Measurements from ENCODE around the gene OR4D11.
"Not testable (repeated sequence)": the region's sequence is repeated elsewhere in the genome, so short reads cannot be mapped to it uniquely, and the experiment has no call there.

Gene OR4D11

GRCh38 chr11:59503276-59503675, at the start of gene OR4D11:
Gene OR4D11 (plus strand): TSS chr11:59503576. CDS start chr11:59503576, 0 bp downstream.
- no peak for DNase-seq (ENCODE audit: low read depth in 2 of 2)

- no peak for DNase-seq (ENCODE audit: low read depth in 2 of 2)
Measured at GRCh38 chr11:59456661-59457060, 46.7 kb upstream of the OR4D11 start, which contains the start of gene OR4D6. Gene OR4D6 (plus strand): TSS chr11:59456961. CDS start chr11:59456961, 0 bp downstream.

GRCh38 chr11:59459916-59460315, 43.5 kb upstream of the OR4D11 start:
- DNase-seq (ENCODE audit: low read depth in 2 of 2) = no peak

GRCh38 chr11:59463190-59463641, 40.2 kb upstream of the OR4D11 start:
- DNase-seq (ENCODE audit: low read depth in 2 of 2) = no peak

- DNase-seq (ENCODE audit: low read depth in 2 of 2) = no peak
Measured at GRCh38 chr11:59473015-59473414, 30.4 kb upstream of the OR4D11 start, which contains the start of gene OR4D10. Gene OR4D10 (plus strand): TSS chr11:59473315. CDS start chr11:59477430, 4,115 bp downstream.

GRCh38 chr11:59475176-59475575, 28.2 kb upstream of the OR4D11 start:
- no peak for DNase-seq (ENCODE audit: low read depth in 2 of 2)

DNA sequence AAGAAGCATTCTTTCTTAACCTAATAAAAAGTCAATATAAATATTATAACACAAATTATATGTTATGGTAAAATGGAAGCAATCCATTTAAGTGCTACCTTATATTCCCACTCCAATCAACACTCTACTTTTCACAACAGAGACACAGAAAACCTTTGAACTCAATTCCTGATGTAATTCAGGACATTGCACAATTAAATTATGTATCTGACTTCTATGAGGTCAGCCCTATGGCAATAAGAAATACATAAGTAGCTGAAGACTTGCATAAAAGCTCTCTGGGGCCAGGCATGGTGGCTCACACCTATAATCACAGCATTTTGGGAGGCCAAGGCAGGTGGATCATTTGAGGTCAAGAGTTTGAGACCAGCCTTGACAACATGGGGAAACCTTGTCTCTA, 23.5 kb upstream of the OR4D11 start:
- no peak for DNase-seq (ENCODE audit: low read depth in 2 of 2)

DNA sequence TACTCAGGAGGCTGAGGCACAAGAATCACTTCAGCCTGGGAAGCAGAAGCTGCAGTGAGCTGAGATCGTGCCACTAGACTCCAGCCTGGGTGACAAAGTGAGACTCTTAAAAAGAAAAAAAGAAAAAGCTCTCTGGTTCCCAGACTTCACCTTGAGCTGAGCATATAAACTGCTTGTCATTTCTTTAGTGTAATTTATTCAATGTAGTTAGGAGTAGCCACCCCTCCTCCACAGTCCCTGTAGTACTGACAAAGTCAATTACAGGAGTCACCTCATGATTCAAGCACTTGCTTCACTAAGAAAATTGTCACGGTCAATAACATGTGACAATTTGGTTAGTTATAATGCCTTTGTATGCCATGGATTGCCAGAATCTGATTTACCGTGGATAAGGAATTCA, 23.0 kb upstream of the OR4D11 start:
- no peak for DNase-seq (ENCODE audit: low read depth in 2 of 2)

DNA sequence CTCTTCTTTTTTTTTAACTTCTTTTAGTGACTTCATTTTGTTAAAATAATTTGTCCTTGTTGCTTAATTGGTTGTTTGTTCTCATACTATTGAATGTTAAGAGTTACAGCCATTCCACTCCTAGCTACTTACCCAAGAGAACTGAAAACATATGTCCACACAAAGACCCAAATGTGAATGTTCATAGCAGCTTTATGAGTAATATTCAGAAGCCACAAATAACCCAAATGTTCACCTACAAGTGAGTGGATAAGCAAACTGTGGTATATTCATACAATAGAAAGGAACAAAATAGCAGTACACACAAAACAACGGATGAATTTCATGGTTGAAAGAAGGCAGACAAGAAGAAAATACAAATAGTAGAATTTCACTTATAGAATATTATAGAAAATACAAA, 1.4 kb upstream of the OR4D11 start:
- no peak for DNase-seq (ENCODE audit: low read depth in 2 of 2)

- DNase-seq (ENCODE audit: low read depth in 2 of 2) = no peak
Measured at GRCh38 chr11:59510941-59511589, 7.7 kb downstream of the OR4D11 start, which contains the start of gene OR4D9. Gene OR4D9 (plus strand): TSS chr11:59511539. CDS start chr11:59514913, 3,374 bp downstream.

- no peak for DNase-seq (ENCODE audit: low read depth in 2 of 2)
Measured at GRCh38 chr11:59511675-59512074, 8.3 kb downstream of the OR4D11 start.

GRCh38 chr11:59520139-59520538, 16.8 kb downstream of the OR4D11 start:
- DNase-seq (ENCODE audit: low read depth in 2 of 2) = not testable (repeated sequence)

DNA sequence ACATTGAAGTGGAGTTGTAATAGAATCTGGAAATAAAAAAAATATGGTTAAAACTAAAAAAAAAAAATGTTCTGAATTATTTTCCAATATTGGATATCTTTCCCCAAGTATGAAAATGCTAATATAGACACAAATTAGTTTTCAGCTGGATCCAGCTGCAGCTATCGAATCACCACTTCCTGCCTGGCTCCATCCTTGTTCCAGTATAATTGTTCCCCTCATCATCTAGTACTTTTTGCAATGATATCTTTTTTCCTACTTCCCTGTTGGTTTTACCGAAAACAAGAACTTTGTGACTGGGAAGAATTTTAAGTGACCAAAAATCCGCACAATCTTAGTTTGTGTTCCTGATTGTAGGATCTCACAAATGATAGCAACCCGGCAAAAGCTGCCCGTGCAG, 17.4 kb downstream of the OR4D11 start:
- DNase-seq (ENCODE audit: low read depth in 2 of 2) = no peak

- no peak for DNase-seq (ENCODE audit: low read depth in 2 of 2)
Measured at GRCh38 chr11:59523541-59523940, 20.2 kb downstream of the OR4D11 start.

DNA sequence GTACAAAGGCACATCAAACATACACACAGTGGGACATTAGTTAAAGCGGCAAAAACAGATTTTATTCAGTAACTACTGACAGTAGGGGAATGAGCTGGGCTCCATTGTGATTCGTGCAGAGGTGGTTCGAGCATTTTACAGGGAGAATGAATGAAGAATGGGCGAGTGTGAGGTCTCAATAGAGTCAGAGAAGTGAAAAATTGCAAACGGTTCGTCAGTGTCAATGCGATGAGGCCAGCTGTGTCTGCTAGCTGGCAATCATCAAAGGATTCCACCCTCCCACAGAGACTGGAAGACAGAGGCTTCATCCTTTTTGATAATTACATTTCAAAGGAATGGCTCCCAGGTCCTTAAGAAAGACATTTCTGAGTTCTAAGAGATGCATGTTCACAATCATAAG, 25.3 kb downstream of the OR4D11 start:
- DNase-seq (ENCODE audit: low read depth in 2 of 2) = no peak

DNA sequence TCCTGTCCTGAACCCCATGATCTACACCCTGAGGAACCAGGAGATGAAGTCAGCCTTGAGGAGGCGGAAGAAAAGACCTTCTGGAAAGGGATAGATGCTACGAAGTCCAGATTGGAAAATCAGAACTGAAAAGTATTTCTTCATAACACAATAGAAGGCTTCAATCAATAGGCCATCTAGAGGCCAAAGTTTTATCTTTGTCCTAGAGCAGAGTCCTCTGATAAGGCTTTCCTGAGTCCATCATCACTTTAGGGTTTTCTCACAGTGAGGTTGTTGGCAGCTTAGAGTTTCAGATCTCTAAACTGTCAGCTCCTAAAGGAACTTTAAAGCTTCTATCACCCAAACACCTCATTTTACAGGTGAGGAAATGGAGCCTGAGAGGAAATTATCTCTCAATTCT, 29.2 kb downstream of the OR4D11 start:
- no peak for DNase-seq (ENCODE audit: low read depth in 2 of 2)

DNA sequence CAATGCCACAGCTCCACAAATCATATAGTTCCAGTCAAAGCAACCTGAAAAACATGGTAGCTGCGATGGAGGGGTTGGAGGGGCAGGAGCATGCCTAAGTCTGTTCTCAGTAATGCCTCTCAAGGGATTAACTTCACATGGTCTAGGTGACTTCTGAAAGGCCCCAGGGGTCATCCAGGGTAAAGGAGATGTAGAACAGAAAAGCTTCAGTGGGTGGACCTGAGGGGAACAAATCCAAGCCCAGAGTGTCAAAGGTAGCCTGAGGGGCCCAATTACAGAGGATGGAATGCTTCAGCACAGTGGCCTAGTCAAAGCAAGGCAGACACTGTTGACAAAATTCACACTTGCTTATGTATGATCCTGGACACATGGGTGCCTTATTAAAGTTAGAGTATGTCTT, 31.3 kb downstream of the OR4D11 start:
- no peak for DNase-seq (ENCODE audit: low read depth in 2 of 2)

DNA sequence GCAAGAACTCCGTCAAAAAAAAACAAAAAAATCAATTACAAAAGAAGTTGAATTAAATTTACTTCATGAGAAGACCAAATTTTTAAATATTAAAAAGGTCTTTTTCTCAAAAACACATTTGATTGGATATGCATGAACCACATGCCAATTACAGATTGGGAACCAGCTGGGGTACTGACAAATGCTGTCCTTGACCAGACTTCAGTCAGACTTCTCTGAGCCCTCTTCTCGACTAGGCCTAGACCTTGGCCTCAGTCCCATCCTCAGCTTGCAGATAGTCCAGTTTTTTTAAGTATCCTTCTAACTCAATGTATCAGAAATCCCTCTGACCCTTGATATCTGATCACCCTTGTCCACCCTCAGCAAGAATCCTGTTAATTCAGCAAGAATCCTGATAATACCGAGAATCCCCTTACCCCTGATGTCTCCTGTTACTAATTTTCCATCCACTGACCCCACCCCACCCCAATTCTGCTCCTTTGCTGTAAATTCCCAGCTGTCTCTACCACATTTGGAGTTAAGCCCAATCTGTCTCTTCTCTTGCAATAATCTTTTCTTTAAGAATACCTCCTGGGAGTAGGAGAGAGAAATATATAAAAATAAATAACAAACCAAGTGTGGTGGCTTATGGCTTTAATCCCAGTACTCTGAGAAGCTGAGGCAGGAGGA, 38.9 kb downstream of the OR4D11 start:
- no peak for DNase-seq (ENCODE audit: low read depth in 2 of 2)

DNA sequence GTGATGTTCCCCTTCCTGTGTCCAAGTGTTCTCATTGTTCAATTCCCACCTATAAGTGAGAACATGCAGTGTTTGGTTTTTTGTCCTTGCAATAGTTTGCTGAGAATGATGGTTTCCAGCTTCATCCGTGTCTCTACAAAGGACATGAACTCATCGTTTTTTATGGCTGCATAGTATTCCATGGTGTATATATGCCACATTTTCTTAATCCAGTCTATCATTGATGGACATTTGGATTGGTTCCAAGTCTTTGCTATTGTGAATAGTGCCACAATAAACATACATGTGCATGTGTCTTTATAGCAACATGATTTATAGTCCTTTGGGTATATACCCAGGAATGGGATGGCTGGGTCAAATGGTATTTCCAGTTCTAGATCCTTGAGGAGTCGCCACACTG, 40.3 kb downstream of the OR4D11 start:
- not testable (repeated sequence) for DNase-seq (ENCODE audit: low read depth in 2 of 2)

- no peak for DNase-seq (ENCODE audit: low read depth in 2 of 2)
Measured at GRCh38 chr11:59544869-59545178, 41.4 kb downstream of the OR4D11 start.

DNA sequence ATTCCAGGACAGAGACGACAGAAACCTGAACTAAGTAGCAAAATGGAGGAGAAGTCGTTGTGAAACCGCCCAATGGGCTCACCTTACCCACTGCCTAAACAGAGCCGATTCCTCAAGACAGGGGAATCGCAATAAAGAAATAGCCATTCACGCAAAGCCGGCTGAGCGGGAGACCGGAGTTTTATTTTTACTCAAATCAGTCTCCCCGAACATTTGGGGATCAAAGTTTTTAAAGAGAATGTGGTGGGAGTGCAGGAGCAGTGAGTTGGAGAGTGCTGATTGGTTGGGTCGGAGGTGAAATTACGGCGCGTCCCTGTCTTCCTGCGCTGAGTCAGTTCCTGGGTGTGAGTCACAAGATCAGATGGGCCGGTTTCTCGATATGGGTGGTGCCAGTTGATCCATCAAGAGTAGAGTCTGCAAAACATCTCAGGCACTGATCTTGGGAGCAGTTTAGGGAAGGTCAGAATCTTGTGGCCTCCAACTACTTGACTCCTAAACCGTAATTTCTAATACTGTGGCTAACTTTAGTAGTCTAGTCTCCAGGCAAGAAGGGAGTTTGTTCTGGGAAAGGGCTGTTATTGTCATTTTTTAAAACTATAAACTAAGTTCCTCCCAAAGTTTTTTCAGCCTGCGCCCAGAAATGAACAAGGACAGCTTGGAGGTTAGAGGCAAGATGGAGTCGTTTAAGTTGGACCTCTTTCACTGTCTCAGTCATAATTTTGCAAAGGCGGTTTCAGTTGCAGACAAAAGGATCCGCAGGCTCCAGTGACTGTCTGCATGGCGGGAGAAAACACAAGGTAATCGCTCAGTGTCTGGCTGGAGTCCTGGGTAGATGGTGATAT, 42.0 kb downstream of the OR4D11 start:
- DNase-seq (ENCODE audit: low read depth in 2 of 2) = no peak

- DNase-seq (ENCODE audit: low read depth in 2 of 2) = not testable (repeated sequence)
Measured at GRCh38 chr11:59547605-59548308, 44.4 kb downstream of the OR4D11 start.
